Dermis microvascular lymphatic vessel endothelial cell (primary cell): ENCODE measurements around the gene RNF138. TPM values are rescaled to one million over a fixed set of nuclear protein-coding genes. Genes with fewer than 3 reads are reported as not detected.
"Not testable (repeated sequence)": the region's sequence is repeated elsewhere in the genome, so short reads cannot be mapped to it uniquely, and the experiment has no call there.

ENCODE experiments used
- DNase-seq, 2 donors: peaks; one replicate each; pipeline versions ENCODE4 v3.0.0 to v3.0.0-alpha.2; 2010; ENCODE audit warnings: low read depth in 2 of 2
- total RNA-seq: library from RNA; depleted of rRNA; stranded (reverse); fragments of >200 nt; gene quantifications from 2 replicates; pipeline ENCODE4 v1.2.1, GENCODE V29; 2014

Gene RNF138
- total RNA-seq, 1 donor from 2014 or later, result 38.9 TPM

DNA sequence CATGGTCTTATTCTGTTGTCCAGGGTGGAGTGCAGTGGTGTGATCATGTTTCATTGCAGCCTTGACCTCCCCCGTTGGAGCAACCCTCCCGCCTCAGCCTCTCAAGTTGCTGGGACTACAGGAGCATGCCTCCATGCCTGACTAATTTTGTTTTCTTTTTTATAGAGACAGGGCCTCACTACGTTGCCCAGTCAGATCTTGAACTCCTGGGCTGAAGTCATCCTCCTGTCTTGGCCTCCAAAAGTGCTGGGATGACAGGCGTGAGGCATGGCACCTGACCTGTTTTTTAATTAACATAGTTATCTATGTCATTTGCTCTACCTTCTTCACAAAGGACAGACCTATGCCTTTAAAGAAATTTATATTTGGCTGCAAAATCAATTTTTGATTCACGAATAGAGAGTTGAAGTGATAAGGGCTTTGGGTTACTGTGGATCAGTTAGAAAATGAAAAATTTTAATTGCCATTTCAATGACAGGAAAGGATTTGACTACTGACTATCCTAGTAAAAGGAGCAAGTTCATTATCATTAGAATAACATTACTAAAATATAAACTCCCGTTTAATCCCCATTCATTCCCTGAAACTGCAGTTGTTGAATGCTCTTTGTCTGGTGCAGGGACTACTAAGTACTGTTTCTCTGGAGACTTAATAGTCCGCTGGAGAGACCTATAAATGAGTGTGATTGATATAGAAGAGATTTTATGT is 3.7 kb downstream of the RNF138 start:
- DNase-seq, result no peak

DNA sequence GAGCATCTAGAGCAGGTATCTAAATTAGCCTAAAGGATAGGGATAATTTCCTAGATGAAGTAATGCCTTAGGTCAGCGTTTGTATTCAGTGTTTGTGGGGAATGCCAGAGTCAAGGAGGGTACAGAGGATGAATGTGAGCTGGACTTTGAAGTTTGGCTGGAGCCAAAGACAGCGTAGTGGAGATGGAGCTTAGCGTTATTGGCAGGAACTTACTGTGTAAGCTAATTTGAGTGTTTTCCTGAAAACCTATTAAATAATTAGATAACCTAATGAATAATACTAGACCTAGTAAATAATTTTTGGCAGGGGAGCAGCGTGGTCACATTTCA is 4.2 kb downstream of the RNF138 start:
- DNase-seq, result no peak

- no peak for DNase-seq
These were observed 5.3 kb downstream of the RNF138 start for GRCh38 chr18:32096946-32097345.

DNA sequence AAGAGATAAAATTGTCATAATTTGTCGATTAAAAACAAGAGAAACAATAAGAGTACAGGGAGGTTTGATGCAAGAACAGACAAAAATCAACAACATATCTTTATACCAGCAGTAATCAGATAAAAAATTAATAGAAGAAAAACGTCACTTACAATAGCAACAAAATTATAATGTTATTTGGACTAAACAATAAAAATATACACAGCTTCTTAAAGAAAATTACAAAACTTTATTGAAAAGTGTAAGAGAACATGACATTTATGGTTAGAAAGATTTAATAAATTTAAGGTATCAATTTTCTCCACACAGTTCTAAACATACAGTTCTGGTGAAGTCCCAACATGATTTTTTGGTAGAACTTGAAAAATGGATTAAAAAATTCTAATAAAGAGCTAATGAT is 12.8 kb downstream of the RNF138 start:
- no peak for DNase-seq

DNA sequence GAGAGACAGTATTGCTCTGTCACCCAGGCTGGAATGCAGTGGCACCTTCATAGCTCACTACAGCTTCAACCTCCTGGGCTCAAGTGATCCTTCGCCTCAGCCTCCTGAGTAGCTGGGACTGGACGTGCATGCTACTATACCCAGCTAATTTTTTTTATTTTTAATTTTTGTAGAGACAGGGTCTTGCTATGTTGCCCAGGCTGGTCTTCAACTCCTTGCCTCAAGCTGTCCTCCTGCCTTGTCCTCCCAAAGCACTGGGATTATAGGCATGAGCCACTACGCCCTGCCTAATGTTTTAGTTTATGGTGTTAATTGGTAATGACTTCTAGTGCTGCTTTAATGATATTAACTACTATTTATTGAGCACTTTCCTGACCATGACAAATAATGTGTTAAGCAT is 18.3 kb downstream of the RNF138 start:
- DNase-seq, result no peak

DNA sequence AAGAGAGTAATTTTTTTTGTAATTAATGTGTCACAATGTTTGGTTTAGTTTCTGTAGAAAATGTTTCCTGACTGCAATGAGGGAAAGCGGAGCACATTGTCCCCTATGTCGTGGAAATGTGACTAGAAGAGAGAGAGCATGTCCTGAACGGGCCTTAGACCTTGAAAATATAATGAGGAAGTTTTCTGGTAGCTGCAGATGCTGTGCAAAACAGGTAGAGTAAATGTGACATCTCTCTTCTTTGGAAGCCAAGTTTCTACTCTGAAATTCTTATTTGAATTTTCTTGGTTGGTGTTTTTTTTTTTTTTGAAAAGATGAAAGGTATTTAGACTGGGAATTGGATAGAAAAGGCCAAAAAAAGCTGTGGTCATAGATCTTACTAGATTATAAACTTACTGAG is 20.0 kb downstream of the RNF138 start:
- no peak for DNase-seq

DNA sequence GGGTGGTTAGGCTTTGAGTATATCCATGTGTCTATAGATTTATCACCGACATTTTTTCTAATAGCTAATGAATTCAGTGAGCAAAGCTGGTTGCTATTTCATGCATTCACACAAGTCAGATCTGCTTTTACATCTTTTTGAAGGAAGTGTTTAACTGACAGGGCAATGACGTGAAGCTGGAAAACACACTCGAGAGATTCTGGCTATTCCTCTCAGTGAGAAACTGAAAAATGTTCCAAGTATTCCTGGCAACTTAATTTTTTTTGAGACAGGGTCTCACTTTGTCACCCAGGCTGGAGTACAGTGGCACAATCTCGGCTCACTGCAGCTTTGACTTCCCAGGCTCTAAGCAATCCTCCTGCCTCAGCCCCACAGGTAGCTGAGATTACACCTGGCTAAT is 21.2 kb downstream of the RNF138 start:
- no peak for DNase-seq

DNA sequence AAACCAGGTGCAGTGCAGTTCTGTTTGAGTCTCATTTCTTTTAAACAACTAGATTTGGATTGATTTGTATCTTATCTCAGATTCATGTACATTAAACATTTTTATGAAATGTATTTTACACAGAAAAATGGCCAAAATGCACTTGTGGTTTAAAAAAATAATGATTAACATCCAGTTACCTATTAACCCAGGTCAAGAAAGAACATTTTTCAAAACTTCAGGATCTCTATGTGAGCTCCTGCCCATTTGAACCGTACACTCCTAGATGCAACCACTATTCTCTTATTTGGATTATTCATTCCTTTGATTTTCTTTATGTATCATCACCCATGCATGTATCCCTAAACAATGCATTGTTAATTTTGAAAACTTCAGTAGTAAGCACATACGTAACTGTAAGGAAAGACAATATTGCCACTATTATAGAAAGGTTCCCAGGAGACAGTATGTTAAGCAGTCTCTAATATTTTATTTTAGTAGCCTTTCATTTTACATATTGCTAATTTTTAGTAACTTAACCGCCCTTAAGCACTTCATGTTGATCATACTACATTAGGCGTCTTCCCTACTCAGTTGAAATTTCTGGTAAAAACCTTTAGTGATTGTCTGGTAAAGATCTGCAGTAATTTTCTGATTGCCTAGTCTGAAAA is 22.7 kb downstream of the RNF138 start:
- DNase-seq, result no peak

GRCh38 chr18:32122039-32122438 is 30.4 kb downstream of the RNF138 start:
- DNase-seq, result no peak

DNA sequence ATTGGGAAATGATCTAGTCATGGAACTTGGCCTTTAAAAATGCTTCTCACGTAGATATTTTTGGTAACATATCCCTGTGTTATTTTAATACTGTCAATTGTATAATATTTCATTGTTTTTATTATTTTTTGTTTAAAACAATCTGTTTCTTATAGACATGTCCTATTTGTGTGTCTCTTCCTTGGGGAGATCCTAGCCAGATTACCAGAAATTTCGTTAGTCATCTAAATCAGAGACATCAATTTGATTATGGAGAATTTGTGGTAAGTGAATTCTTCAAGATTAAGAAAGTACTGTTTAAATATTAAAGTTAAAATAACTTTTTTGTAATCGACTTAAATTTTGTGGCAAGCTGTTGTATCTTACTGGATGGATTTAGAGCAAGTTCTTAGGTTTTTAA is 34.9 kb downstream of the RNF138 start:
- DNase-seq, result no peak

- no peak for DNase-seq
These were observed 44.0 kb downstream of the RNF138 start for GRCh38 chr18:32135625-32136024.

GRCh38 chr18:32138332-32138982 is 46.8 kb downstream of the RNF138 start:
- DNase-seq, result no peak

DNA sequence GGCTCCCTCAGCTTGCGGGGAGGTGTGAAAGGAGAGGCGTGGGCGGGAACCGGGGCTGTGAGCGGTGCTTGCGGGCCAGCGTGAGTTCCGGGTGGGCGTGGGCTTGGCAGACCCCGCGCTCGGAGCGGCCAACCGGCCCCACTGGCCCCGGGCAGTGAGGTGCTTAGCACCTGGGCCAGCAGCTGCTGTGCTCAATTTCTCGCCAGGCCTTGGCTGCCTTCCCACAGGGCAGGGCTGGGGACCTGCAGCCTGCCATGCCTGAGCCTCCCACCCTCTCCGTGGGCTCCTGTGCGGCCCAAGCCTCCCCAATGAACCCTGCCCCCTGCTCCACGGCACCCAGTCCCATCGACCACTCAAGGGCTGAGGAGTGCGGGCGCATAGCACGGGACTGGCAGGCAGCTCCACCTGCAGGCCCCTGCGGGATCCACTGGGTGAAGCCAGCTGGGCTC is 48.2 kb downstream of the RNF138 start:
- no peak for DNase-seq

DNA sequence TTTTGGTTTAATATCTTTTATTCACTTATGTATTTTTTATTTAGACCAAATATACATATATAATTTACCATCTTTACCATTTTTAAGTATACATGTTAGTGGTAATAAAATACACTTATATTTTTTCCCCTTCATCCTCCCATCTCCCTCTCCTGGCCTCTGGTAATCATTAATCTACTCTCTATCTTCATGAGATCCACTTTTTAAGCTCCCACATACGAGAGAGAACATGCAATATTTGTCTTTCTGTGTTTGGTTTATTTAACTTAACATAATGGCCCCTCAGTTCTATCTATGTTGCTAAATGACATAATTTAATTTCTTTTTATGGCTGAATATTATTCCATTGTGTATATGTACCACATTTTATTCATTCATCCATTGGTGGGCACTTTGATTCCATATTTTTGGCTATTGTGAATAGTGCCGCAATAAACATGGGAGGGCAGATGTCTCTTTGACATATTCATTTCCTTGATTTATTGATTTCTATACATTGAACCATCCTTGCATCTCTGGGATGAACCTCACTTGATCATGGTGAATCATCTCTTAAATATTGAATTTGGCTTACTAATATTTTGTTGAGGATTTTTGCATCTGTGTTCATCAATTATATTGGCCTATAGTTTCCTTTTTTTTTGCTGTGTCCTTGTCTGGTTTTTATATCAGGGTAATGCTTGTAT is 56.7 kb downstream of the RNF138 start:
- no peak for DNase-seq

DNA sequence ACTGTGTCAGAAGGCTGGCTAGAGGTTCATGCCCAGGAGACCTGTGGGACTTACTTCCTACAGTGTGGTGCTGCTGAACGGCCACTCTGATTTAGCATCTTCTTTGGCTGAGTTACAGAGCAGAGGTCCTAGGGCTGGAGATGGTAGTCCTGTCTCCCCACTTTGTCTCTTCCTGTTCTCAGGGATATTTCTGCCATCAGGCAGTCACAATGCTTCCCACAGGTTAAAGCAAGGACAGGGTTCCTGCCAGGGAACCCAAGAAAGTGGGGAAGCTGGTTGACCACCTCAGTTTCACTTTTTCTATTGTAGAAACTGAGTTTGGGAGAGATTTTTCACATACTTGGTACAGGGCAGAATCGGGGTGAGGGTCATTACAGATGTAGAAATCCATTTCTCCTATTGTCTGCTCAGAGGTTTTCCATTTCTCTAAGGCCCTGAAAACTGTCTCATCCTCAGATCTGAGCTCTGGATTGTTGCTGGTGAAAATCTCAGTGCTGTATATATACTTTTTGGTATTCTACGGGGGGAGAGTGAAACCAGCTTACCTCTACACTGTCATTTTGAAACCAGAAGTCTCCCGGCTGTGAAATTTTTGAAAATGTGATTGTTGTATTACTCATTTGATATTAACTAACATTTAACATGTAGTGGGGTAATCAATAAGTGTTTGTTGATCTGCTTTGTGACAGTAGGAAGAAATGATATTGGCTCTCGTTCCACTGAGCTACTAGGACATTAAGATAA is 61.2 kb downstream of the RNF138 start:
- no peak for DNase-seq

DNA sequence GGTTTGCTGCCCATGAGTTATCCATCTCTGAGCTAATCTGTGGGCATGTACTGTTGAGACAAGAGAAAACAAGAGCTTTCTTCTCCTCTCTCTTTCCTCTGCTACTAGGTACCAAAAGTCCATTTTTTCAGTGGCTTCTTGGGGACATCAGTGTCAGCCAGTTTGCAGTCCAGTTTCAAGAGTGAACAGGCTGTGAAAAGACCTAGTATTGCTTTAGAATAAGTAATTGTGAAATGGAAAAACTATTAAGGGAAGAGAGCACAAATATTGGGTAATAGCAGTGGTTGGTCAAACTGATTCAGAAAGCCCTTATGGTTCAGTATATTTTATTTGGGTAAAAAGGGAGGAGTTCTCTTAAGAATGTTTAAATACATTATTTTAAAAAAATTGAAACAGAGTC is 65.2 kb downstream of the RNF138 start:
- no peak for DNase-seq

- no peak for DNase-seq
These were observed 65.9 kb downstream of the RNF138 start for GRCh38 chr18:32157580-32157979.

GRCh38 chr18:32158108-32158624 is 66.5 kb downstream of the RNF138 start:
- peak; percentile 78 to 86 for DNase-seq

- DNase-seq, result not testable (repeated sequence)
These were observed 67.0 kb downstream of the RNF138 start for GRCh38 chr18:32158631-32159030.

- no peak for DNase-seq
These were observed 68.9 kb downstream of the RNF138 start for GRCh38 chr18:32160547-32160946.

DNA sequence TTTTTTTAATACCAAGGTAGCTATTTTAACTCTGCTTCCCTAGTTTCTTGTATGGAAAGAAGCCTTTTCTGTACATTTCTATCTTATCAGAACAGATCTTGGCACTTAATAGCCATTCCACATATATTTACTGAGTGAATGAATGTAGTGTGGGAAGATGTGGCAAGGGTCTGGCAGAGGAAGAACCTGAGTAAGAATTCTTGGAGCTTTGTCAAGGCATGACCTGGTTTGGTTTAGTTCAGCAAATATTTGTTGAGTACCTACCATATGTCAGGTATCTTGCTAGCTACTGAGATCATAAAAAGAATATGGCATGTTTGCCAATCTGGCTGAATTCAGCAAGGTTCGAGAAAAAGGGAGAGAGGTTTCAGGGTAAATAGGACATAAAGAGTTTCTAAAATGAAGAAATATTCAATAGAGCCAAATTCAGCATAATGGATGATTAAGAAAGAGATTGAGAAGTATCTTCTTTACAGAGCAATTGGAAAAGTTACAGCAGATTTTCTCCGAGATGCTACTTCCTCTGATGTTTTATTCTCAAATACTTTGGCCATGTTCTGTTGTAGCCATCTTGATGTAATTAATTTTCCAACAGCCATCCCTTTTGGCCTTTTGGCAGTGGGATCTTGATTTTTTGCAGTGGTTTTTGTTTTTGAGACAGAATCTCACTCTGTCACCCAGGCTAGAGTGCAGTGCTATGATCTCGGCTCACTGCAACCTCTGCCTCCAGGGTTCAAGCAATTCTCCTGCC is 76.5 kb downstream of the RNF138 start:
- DNase-seq, result no peak
